Endothelial cell (in vitro differentiated cells): Measurements from ENCODE around the gene DOCK10. TPM values are rescaled to one million over a fixed set of nuclear protein-coding genes. Genes with fewer than 3 reads are reported as not detected.

Experiments used
- DNase-seq: peaks from one replicate; pipeline ENCODE4 v3.0.0; 2021; ENCODE audit warnings: low spot score
- H3K27ac Mint-ChIP-seq: one replicate; pipeline ENCODE4 v1.8.0; 2021; ENCODE audit warnings: mixed read lengths, inconsistent platforms; ENCODE audit not compliant: unreplicated experiment
- H3K27me3 Mint-ChIP-seq: one replicate; pipeline ENCODE4 v1.8.0; 2021; ENCODE audit warnings: mild to moderate bottlenecking, moderate library complexity, mixed read lengths, inconsistent platforms; ENCODE audit not compliant: unreplicated experiment
- H3K36me3 Mint-ChIP-seq: one replicate; pipeline ENCODE4 v1.8.0; 2021; ENCODE audit warnings: mild to moderate bottlenecking, low read depth, mixed read lengths, inconsistent platforms; ENCODE audit not compliant: unreplicated experiment
- H3K4me1 Mint-ChIP-seq: one replicate; pipeline ENCODE4 v1.8.0; 2021; ENCODE audit warnings: mild to moderate bottlenecking, mixed read lengths, inconsistent platforms; ENCODE audit not compliant: unreplicated experiment
- H3K4me3 Mint-ChIP-seq: one replicate; pipeline ENCODE4 v1.8.0; 2021; ENCODE audit warnings: mild to moderate bottlenecking, mixed read lengths, inconsistent platforms; ENCODE audit not compliant: unreplicated experiment
- H3K9me3 Mint-ChIP-seq: one replicate; pipeline ENCODE4 v1.8.0; 2021; ENCODE audit warnings: mixed read lengths, inconsistent platforms; ENCODE audit not compliant: unreplicated experiment
- total RNA-seq: library from RNA; stranded (reverse); fragmentation: NEBNext Ultra II Directional; extraction: Animal tissue kit (Norgen Biotek cat#: 25700); gene quantifications from one replicate; pipeline ENCODE4 v1.2.1, GENCODE V29; 2021; ENCODE audit not compliant: unreplicated experiment
- TF ChIP-seq, protein P1 (sequence below): fragments of 200-600 bp; sonication (generic); IDR thresholded peaks from one replicate; pipeline ENCODE4 v1.5.0; 2021; ENCODE audit warnings: antibody characterized with exemption; ENCODE audit not compliant: unreplicated experiment

DOCK10 gene
- total RNA-seq, 1 donor from 2014 or later, result 7.6 TPM

DNA sequence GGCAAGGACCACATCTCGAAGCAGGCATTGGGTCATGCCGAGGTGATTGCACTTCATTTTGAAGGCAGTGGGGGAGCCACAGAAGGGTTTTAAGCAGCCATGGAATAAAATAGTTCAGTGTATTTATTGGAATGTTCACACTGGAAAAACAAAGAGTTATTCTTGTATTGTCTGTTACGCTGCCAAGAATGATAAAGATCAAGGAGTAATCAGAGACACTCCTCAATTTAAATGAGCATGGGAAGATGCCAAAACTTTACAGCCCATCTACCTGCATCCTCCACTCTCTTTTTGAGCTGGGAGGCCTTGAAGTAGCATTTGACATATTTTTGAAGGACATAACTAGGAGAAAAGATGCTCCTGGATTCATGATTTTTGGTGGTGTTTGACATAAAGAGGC lies 112.8 kb downstream of the DOCK10 start:
- DNase-seq, result no peak
- no peak overlapping the region for H3K27ac Mint-ChIP-seq
- H3K27me3 Mint-ChIP-seq, result no peaks in the 10 kb centered on the region
- H3K4me1 Mint-ChIP-seq, result peaks cover 3% of the 10 kb centered on the region
- H3K4me3 Mint-ChIP-seq, result no peak overlapping the region
- H3K36me3 Mint-ChIP-seq, result no peaks in the 10 kb centered on the region
- no peaks in the 10 kb centered on the region for H3K9me3 Mint-ChIP-seq
- TF ChIP-seq, protein P1, sequence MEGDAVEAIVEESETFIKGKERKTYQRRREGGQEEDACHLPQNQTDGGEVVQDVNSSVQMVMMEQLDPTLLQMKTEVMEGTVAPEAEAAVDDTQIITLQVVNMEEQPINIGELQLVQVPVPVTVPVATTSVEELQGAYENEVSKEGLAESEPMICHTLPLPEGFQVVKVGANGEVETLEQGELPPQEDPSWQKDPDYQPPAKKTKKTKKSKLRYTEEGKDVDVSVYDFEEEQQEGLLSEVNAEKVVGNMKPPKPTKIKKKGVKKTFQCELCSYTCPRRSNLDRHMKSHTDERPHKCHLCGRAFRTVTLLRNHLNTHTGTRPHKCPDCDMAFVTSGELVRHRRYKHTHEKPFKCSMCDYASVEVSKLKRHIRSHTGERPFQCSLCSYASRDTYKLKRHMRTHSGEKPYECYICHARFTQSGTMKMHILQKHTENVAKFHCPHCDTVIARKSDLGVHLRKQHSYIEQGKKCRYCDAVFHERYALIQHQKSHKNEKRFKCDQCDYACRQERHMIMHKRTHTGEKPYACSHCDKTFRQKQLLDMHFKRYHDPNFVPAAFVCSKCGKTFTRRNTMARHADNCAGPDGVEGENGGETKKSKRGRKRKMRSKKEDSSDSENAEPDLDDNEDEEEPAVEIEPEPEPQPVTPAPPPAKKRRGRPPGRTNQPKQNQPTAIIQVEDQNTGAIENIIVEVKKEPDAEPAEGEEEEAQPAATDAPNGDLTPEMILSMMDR, result no peak

DNA sequence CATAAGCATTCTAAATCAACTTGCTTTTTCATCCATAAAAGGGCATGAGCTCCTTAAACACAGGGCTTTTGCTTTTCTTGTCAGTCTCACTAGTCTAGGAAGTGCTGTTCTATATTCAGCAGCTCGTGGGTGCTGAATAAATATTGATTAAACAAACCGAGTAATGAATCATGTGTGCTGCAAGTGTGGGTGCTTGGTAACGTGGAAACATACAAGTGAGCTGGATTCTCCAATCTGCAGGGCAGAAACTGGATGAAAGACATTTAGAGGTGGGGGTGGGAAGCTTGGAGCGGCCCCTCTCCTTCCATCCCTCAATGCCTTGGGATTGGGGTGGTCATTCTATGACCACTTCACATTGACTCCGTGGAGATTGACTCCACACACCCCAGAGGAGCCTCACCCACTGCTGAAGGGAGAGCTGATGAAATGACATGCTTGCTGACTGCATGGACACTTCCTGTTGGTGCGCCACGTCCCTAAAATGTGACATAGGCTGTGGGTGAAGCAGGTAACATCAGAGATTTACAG lies 114.6 kb downstream of the DOCK10 start:
- no peaks in the 10 kb centered on the region for H3K36me3 Mint-ChIP-seq
- no peaks in the 10 kb centered on the region for H3K9me3 Mint-ChIP-seq
- H3K4me1 Mint-ChIP-seq, result peaks cover 3% of the 10 kb centered on the region
- TF ChIP-seq, protein P1, result no peak
- no peak for DNase-seq
- H3K4me3 Mint-ChIP-seq, result no peak overlapping the region
- H3K27ac Mint-ChIP-seq, result no peak overlapping the region
- no peaks in the 10 kb centered on the region for H3K27me3 Mint-ChIP-seq

DNA sequence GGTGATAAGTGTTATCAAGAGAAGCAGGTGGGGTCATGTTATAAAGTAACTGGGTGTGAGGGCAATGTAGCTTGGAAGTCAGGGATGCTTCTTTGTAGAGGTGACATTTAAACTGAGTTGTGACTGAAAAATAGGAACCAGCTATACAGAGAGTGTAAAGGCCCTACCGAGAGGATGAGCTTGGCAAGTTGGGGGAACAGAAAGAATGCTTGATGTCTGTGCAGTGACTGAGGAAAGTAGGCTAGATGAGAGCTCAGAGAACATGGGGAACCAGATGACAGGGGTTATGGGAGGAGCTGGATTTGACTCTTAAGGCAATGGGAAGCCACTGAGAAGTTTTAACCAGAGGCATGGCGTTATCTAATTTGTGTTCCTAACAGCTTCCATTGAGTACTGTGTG lies 115.3 kb downstream of the DOCK10 start:
- DNase-seq, result no peak
- H3K27ac Mint-ChIP-seq, result no peak overlapping the region
- H3K4me1 Mint-ChIP-seq, result peaks cover 3% of the 10 kb centered on the region
- no peaks in the 10 kb centered on the region for H3K36me3 Mint-ChIP-seq
- H3K4me3 Mint-ChIP-seq, result no peak overlapping the region
- TF ChIP-seq, protein P1, result no peak
- no peaks in the 10 kb centered on the region for H3K9me3 Mint-ChIP-seq
- H3K27me3 Mint-ChIP-seq, result no peaks in the 10 kb centered on the region

DNA sequence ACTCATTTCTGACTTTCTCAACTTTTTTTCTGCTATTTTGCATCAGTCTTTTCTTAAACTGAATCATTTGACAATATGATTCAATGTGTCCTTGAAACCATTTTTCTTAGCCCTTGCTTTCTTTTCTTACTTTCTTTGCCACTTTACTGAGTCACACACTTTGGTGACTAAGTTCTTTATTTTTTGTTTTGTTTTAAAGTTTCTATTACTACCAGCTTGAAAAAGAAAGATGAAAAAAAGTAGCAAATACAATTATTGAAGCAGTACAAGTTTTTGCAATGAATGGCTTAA lies 116.5 kb downstream of the DOCK10 start:
- TF ChIP-seq, protein P1, result no peak
- Mint-ChIP-seq H3K4me1 (peaks cover 3% of the 10 kb centered on the region), H3K27ac (no peak overlapping the region)

DNA sequence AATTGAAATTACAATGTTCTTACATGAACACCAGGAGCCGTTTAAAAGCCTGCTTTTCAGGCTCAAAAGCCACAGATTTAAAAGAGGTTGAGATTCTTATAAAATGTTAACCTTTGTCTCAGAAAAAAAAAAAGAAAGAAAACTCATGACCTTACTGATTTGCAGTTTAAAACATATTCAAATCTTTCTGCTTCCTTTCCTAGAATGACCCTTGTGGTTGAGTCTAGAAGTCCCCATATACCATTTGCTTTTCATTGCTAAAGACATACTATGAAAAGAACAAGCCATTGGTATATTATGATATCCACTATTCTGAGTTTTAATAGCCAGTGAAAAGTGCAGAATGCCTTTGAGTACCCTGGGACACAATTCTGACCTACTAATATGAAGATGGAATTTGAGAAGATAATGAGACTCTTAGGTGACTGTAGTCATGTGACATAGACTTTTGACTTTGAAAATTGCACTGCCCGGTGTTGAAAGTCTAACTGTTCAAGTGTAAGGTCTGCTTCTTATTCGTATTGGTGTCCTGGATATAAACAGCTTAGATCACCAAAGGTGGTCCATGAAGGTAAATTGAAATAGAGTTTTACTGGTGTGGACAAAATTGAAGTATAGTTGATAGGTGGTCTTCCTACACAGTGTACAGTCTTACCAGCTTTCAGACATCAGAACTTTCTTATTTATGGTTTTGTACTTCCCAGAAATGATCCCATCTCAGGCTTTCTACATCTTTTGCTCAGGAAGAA lies 117.0 kb downstream of the DOCK10 start:
- Mint-ChIP-seq H3K27me3 (no peaks in the 10 kb centered on the region), H3K27ac (no peak overlapping the region), H3K9me3 (no peaks in the 10 kb centered on the region), H3K4me3 (no peak overlapping the region), H3K36me3 (no peaks in the 10 kb centered on the region), H3K4me1 (peaks cover 3% of the 10 kb centered on the region)
- TF ChIP-seq, protein P1, result no peak
- no peak for DNase-seq

More for the DNA sequence above, 116.5 kb downstream of the DOCK10 start:
- Mint-ChIP-seq H3K4me3 (no peak overlapping the region), H3K36me3 (no peaks in the 10 kb centered on the region), H3K27me3 (no peaks in the 10 kb centered on the region), H3K9me3 (no peaks in the 10 kb centered on the region)
- DNase-seq, result no peak
